Stimulated activated naive CD8-positive, alpha-beta T cell treated with anti-CD3 and anti-CD28 coated beads, Interleukin-15, amount 100 ng/mL, for 72 hours (primary cell): ENCODE data around the gene CABLES1.
A peak's percentile ranks its signal among the peaks of the same experiment; 100 is the strongest.

Source experiments
- ATAC-seq: fragments of 150-1000 bp; cut with Tn5 transposase; 2 replicates; pipeline ENCODE4 v1.10.0; 2021; ENCODE audit warnings: mild to moderate bottlenecking, moderate library complexity
- DNase-seq, 2 donors: peaks; one replicate each; pipeline ENCODE4 v3.0.0; 2021 to 2022
- H3K27ac Mint-ChIP-seq, 2 donors: one replicate each; pipeline ENCODE4 v1.8.0; 2022; ENCODE audit warnings: mild to moderate bottlenecking in 2 of 2, mixed read lengths in 2 of 2, moderate library complexity in 2 of 2
- H3K27me3 Mint-ChIP-seq: one replicate; pipeline ENCODE4 v1.8.0; 2022; ENCODE audit warnings: mixed read lengths
- H3K4me1 Mint-ChIP-seq: one replicate; pipeline ENCODE4 v1.8.0; 2022; ENCODE audit warnings: mild to moderate bottlenecking, mixed read lengths
- H3K4me3 Mint-ChIP-seq, 2 donors: one replicate each; pipeline ENCODE4 v1.8.0; 2022; ENCODE audit warnings: mild to moderate bottlenecking in 2 of 2, mixed read lengths in 2 of 2, moderate library complexity in 1 of 2
- H3K9me3 Mint-ChIP-seq, 2 donors: one replicate each; pipeline ENCODE4 v1.8.0; 2022; ENCODE audit warnings: mixed read lengths in 2 of 2

The CABLES1 gene

DNA sequence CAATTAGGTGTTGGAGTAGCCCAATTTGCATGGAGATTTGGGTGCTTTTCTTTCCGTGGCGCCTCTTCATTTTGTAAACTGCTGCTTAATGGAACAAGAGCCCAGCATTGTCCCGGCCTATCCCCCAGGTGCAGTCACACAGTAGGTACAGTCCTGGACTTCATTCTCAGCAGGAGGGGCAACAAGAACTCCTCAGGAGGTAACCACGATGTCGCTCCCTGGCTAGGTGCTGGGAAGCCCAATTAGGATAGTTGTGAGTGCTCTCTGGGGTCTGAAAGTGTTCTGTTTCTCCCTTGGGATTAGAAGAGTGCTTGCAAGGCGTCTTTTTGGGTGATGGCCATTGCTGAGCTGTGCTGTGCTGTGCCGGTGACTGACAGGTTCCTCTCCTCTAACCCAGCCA is 53.8 kb downstream of the CABLES1 start:
- Mint-ChIP-seq H3K9me3 (no peaks in the 10 kb centered on the region), H3K4me3 (no peak overlapping the region), H3K27ac (peak overlapping the region in 1 of 2 donors; percentile 39), H3K4me1 (peaks cover 11% of the 10 kb centered on the region), H3K27me3 (no peaks in the 10 kb centered on the region)
- no peak for DNase-seq
- ATAC-seq, result no peak

DNA sequence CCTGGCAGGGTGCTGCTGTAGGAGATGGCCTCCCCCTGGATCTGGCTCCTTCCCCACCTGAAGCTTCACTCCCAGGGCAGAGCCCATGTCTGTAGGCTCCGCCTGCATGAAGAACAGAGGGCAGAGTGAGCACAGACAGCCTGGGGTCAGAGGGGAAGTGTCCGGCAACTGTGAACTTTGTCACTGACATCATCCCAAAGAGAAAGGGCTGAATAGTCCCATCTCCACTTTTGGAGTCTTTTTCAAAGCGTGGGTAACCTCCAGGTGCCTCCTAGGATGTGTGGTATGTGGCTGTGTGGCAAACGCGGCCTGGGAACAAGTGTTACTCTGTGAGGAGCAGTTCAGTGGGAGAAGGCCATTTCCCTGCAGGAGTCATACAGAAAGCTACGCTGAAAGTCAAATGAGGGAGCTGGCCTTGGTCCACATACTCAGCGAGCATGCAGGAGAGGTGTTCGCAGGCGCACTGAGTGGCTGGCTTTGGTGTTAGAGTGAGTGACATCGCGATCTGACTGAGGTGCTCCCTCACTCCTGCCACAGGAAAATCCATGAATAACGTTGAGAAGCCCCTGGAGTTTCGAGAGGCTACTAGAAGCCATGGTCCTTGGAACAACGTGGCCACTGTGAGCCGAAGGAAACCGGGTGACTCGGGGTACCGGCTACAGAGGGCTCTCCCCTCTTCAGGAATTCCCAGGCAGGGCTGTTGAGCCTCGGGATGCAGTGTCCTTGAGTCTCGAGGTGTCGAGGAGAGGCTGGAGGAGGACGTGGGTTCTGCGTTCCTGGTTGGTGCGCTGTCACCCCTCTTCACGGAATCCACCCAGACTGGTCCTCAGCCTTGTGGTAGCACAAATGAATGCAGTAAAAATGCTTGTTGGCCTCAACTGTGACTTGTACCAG is 54.7 kb downstream of the CABLES1 start:
- no peaks in the 10 kb centered on the region for H3K27me3 Mint-ChIP-seq
- H3K4me3 Mint-ChIP-seq, result no peak overlapping the region
- ATAC-seq, result no peak
- DNase-seq, result no peak
- H3K4me1 Mint-ChIP-seq, result peaks cover 11% of the 10 kb centered on the region
- H3K27ac Mint-ChIP-seq, result no peak overlapping the region
- no peaks in the 10 kb centered on the region for H3K9me3 Mint-ChIP-seq

DNA sequence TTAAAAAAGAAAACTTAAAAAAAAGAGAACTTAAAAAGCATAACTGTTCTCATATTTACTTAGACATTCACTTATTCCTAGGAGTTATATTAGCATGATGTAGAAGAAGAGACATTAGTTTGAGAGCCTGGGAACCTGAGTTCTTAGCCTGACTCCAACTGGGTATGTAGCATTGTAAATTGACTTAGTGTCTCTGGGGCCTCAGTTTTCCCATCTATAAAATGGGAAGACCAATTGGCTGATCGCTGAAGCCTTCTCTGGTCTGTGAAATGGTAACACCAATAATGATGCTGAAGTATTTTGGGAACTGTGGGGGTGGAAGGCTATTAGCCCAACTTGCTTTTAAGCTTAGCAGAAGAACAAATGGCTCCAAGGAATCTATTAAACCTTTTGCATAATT is 55.9 kb downstream of the CABLES1 start:
- DNase-seq (no peak), ATAC-seq (no peak)
- H3K9me3 Mint-ChIP-seq, result no peaks in the 10 kb centered on the region
- H3K4me3 Mint-ChIP-seq, result no peak overlapping the region
- no peaks in the 10 kb centered on the region for H3K27me3 Mint-ChIP-seq
- peaks cover 11% of the 10 kb centered on the region for H3K4me1 Mint-ChIP-seq
- no peak overlapping the region for H3K27ac Mint-ChIP-seq

DNA sequence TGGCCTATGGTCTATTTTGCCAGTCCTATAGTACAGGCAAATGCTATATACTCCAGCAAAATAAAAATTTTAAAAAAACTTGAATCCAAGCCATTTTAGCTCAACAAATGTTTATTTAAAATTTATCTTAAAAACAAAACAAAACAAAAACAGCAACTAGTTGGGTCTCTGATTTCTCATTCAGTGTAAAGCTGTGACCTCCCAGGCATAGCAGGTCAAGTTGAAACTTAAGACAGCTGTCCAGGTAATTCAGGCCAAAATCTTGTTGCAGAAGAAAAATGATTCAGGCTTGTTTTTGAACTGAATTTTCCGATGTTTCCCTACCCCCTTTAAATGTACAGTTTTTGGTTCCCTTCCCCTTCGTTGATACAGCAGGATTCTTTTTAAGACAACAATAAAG is 58.5 kb downstream of the CABLES1 start:
- Mint-ChIP-seq H3K4me1 (peaks cover 11% of the 10 kb centered on the region), H3K27ac (no peak overlapping the region), H3K9me3 (no peaks in the 10 kb centered on the region), H3K4me3 (no peak overlapping the region), H3K27me3 (peaks cover 14% of the 10 kb centered on the region)
- ATAC-seq, result no peak
- no peak for DNase-seq

DNA sequence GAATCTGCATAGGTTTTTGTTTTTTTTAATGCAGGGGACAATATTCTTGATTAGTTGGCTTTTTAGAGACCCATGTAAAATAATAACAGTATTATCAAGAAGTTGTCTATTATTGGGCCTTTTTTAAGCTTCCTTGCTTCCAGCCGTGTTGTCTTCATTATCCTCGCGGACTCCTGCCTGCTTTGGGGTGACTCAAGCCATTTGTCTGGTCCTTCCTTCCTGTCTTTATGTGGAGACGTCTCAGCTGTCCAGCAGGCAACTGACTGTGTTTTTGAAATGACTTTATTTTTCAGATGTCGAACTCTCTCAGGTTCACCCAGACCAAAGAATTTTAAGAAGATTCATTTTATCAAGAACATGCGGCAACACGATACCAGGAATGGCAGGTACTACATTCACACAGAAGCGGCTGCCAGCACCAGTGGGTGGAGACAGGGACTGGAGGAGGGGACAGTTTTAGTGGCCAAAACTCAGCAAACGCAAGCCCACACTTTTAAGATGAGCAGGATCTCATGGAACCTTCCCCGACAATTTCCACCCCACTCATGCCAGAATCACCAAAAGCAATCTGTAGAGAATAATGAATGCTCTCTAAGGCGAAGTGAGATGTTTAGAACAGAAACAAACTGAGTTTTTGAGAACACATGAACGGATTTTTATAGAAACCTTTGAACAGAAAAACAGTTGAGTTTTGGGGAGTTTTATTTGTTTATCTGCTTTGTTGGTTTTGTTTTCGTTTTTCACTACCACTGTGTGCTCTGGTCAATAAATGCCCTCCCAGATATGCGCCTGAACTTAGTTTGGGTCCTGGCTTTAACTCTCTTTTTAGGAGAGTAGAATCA is 59.1 kb downstream of the CABLES1 start:
- DNase-seq (no peak), ATAC-seq (no peak)
- H3K4me1 Mint-ChIP-seq, result peaks cover 11% of the 10 kb centered on the region
- H3K4me3 Mint-ChIP-seq, result no peak overlapping the region
- no peak overlapping the region for H3K27ac Mint-ChIP-seq
- H3K27me3 Mint-ChIP-seq, result peaks cover 14% of the 10 kb centered on the region
- no peaks in the 10 kb centered on the region for H3K9me3 Mint-ChIP-seq

DNA sequence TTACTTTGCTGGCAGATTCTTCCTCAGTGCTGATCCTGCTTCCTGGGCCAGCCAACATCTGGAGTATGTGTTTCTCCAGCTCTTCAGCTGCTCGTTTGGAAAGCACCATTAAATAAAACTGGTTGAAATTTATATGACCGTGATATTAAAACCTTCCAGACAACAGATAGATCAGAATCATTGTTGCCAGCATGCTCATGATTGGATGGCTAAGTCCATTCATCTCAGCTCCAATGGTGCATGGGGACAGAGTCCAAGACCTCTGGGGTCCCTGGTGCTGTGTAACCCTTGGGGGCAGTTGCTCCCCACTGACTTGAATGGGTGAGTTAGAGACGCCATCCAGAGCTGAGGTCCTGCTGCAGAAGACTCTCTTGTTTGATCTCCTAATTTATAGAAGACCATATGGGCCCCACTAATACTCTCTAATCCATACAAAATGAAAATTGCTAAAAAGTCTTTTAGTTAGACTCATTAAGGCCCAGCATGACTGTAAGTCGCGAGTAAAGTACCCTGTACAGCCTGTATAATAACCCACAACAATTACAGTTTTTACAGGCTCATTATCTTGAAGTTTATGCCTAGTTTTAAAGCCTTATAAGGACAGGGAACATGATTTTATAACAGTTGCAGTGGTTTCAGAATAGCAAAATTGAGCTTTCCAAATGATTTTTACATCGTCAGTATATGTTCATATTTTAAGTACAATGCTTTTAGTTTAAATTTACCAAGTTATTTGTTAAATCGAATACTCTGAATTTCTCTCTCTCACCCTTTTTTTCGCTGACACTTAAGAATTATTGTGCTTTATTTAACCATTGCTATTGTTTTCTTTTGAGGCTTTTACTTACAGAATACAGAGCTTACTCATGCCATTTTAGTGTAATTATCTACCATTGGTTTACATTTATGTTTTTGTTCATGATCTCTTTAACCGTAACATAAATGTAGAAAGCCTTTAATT is 60.0 kb downstream of the CABLES1 start:
- no peak for DNase-seq
- no peak for ATAC-seq
- Mint-ChIP-seq H3K4me1 (peaks cover 11% of the 10 kb centered on the region), H3K4me3 (no peak overlapping the region), H3K27ac (no peak overlapping the region), H3K9me3 (no peaks in the 10 kb centered on the region), H3K27me3 (peaks cover 14% of the 10 kb centered on the region)

DNA sequence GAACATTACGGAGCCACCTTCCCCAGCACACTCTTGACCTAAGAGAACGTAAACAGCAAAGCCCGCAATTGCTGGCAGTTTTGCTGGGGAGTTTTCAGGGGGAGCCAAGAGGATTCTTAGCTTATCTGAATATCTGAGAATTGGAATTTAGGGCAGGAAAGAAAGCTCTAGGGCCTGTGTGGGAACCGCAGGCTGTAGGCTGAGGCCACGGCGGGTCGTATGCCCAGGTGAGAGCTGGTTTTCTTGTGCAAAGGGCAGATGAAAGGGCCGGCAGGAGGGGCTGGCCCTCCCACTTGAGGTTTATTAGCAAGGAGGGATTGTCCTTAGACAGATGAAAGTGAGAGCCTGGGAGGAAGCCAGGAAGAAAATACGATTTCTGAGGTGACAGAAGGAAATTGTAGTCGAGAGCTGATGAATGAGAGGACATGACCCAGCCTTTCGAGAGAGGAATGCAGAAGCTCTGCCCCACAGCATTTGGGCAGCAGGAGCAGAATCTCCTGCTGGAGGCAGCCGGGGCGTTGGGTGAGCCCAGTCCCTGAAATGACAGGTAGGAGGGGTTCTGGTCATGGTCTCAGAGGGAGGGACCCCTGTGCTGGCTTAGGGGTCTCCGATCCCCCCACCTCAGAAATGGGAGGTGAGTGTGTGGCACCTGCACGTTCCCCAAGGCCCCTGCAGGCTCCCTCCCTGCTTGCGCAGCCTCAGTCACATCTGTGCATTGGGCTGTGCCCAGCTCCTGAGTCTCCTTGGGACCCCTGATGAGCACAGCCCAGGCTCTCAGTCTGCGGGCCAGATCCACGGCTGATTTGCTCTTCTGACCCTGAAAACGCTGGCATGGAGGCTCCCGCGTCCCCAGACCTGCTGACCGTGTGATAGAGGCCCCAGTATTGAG is 61.1 kb downstream of the CABLES1 start:
- no peaks in the 10 kb centered on the region for H3K9me3 Mint-ChIP-seq
- DNase-seq (no peak), ATAC-seq (no peak)
- no peak overlapping the region for H3K4me3 Mint-ChIP-seq
- peaks cover 15% of the 10 kb centered on the region for H3K27me3 Mint-ChIP-seq
- H3K4me1 Mint-ChIP-seq, result peaks cover 11% of the 10 kb centered on the region
- no peak overlapping the region for H3K27ac Mint-ChIP-seq

DNA sequence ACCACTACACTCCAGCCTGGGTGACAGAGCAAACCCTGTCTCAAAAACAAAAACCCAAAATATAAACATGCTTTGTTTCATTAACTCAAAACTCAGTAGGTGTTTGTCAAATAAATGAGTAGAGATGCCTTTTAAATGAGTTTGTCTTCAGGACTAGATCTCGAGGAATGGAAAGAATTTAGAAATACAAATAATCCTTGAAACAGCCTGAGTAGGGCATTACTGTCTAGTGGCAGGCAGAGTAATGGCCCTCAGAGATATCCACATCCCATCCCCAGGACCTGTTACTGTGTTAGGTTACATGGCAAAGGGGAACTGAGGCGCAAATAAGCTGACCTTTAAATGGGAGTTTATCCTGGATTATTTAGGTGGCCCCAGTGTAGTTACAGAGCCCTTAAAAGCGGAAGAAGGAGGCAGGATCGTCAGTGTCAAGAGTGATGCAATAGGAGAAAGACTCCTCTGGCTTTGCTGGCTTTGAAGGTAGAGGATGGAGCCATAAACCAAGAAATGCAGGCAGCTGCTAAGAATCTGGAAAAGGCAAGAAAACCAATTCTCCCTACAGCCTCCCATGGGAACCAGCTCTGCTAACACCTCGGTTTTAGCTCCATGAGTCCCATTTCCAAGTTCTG is 63.0 kb downstream of the CABLES1 start:
- Mint-ChIP-seq H3K4me1 (peaks cover 6% of the 10 kb centered on the region), H3K4me3 (no peak overlapping the region), H3K27me3 (peaks cover 35% of the 10 kb centered on the region), H3K27ac (no peak overlapping the region), H3K9me3 (no peaks in the 10 kb centered on the region)
- DNase-seq (no peak), ATAC-seq (no peak)

DNA sequence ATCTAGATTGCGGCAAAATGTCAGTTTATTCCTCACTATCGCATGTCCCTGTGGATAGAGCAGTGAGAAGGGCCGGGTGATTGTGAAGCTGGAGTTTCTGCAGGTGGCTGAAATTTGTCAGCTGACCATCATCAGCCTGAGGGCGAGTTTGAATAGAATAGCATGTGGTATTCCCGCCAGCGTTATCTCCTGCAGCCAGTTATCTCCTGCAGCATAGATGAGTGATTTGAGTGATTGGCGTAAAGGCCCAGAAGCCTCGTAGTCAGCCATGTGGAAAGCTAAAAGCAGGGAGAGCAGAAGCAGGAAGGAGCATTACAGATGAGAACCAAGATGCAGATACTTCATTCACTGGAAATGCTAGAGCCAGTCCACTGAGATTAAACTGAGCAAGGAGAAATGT is 65.5 kb downstream of the CABLES1 start:
- no peak overlapping the region for H3K4me3 Mint-ChIP-seq
- peaks cover 45% of the 10 kb centered on the region for H3K27me3 Mint-ChIP-seq
- peaks cover 15% of the 10 kb centered on the region for H3K4me1 Mint-ChIP-seq
- no peak overlapping the region for H3K27ac Mint-ChIP-seq
- peaks cover 9 to 10% of the 10 kb centered on the region in 2 donors for H3K9me3 Mint-ChIP-seq
- ATAC-seq, result no peak
- no peak for DNase-seq

DNA sequence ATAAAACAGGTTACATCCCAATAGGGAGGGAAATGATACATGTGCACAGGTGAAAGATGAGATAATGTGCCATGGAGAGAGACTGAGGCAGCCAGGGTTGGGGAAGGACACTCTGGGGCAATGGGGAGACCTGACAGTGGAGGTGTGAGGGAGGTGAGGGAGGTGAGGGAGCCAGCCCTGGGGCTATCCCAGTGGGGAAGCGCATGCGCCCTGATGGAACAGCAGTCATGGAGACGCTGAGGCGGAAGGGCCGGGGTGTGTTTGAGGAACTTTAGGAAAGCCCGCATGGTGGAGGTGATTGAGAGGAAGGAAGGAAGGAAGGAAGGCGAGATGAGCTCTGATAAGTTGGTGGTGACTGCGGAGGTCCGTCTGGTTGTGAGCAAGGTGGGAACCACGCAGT is 66.5 kb downstream of the CABLES1 start:
- Mint-ChIP-seq H3K9me3 (peaks cover 9 to 10% of the 10 kb centered on the region in 2 donors), H3K4me1 (peaks cover 24% of the 10 kb centered on the region), H3K27me3 (peaks cover 43% of the 10 kb centered on the region), H3K4me3 (no peak overlapping the region), H3K27ac (no peak overlapping the region)
- DNase-seq (no peak), ATAC-seq (no peak)

DNA sequence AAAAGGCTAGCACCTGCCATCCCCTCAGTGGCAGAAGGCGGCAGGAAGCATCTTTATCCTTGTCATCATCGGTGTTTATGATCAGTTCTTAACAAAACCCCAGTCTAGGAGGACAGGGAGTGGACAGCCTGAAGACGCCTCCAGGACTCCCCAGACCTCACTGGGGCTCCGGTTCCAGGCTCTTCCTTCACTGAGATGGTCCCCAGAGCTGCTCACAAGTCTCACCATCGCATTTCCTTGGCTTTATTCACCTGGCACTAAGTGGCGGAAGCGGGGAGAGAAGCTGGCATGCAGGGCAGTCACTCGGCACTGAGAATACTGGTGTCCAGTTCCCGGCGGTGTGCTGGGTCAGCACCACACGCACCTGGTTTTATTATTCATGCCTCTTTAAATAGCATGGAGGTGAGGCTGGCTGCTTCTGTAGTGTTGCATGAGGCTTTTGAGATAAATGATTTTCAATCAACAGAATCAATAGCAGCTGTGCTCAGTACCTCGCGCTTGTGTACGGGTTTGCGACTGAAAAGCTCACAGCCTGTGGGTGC is 68.7 kb downstream of the CABLES1 start:
- peaks cover 46% of the 10 kb centered on the region for H3K4me1 Mint-ChIP-seq
- H3K27me3 Mint-ChIP-seq, result peaks cover 31% of the 10 kb centered on the region
- DNase-seq, result no peak
- no peak for ATAC-seq
- H3K9me3 Mint-ChIP-seq, result peaks cover 22% of the 10 kb centered on the region in 2 donors
- H3K27ac Mint-ChIP-seq, result no peak overlapping the region
- no peak overlapping the region for H3K4me3 Mint-ChIP-seq

DNA sequence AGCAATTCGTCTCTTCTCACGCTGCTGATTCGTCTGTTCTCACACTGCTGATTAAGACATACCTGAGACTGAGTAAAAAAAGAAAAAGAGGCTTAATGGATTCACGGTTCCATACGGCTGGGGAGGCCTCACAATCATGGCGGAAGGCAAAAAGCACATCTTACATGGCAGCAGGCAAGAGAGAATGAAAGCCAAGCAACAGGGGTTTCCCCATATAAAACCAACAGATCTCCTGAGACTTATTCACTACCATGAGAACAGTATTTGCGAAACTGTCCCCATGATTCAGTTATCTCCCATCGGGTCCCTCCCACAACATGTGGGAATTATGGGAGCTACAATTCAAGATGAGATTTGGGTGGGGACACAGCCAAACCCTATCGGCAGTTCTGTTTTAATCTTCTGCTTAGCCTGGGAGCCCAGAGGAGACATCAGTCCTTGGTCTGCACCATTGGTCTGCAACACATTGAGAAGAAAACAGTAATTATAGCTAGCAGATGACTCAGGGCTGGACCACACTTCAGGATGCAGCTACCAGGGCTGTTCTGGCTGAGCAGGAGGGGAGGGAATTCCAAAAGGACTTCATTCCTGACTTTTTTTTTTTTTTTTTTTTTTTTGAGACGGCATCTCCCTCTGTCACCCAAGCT is 69.4 kb downstream of the CABLES1 start:
- Mint-ChIP-seq H3K9me3 (peaks cover 23 to 26% of the 10 kb centered on the region in 2 donors), H3K4me3 (no peak overlapping the region), H3K27me3 (peaks cover 31% of the 10 kb centered on the region), H3K27ac (peak overlapping the region in 1 of 2 donors; percentile 30), H3K4me1 (peaks cover 54% of the 10 kb centered on the region)
- DNase-seq, result no peak
- ATAC-seq, result no peak

DNA sequence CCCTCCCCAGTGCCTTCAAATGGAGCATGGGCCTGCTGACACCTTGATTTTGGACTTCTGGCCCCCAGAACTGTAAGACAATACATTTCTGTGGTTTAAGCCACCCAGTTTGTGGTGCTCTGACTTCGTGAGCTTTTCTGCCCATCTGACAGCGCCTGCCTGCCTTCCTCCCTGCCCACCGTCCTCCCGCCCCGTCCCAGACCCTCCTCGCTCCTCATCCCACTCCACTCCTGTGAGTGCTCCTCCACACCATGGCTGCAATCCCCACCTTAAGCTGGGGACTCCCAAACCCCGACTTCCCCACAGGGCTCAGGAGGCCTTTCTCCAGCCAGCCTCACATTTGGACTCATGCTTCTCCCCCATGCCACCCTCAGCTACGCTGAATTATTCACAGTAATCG is 70.7 kb downstream of the CABLES1 start:
- H3K4me1 Mint-ChIP-seq, result peaks cover 61% of the 10 kb centered on the region
- DNase-seq (no peak), ATAC-seq (no peak)
- peaks cover 23 to 26% of the 10 kb centered on the region in 2 donors for H3K9me3 Mint-ChIP-seq
- no peak overlapping the region for H3K4me3 Mint-ChIP-seq
- H3K27ac Mint-ChIP-seq, result no peak overlapping the region
- peaks cover 31% of the 10 kb centered on the region for H3K27me3 Mint-ChIP-seq
